Measurements from ENCODE around the gene COL4A2. TPM values are rescaled to one million over a fixed set of nuclear protein-coding genes. Genes with fewer than 3 reads are reported as not detected.

Gene COL4A2
- polyA plus RNA-seq, 4 donors = 384 to 475 (median 465) TPM

DNA sequence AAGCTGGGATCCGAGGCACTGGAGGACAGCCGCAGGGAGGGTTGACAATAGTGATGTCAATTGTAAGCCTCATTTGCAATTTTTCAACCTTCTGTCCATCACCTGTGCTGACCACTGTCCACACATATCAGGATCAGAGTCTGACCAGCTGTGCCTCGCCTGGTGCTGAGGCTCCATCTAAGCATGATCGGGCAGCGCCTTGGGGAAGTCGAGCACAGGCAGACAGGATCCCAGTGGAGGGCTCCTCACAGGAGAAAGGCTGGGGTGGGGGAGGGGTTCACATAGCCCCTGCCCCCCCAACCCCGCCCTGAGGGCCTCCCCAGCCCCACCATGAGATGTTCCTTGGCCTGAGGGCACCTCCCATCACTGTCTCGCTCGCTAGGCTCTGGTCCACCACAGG is 194.1 kb downstream of the COL4A2 start:
- DNase-seq (ENCODE audit: low read depth in 4 of 4, low spot score in 3 of 4) = no peak

DNA sequence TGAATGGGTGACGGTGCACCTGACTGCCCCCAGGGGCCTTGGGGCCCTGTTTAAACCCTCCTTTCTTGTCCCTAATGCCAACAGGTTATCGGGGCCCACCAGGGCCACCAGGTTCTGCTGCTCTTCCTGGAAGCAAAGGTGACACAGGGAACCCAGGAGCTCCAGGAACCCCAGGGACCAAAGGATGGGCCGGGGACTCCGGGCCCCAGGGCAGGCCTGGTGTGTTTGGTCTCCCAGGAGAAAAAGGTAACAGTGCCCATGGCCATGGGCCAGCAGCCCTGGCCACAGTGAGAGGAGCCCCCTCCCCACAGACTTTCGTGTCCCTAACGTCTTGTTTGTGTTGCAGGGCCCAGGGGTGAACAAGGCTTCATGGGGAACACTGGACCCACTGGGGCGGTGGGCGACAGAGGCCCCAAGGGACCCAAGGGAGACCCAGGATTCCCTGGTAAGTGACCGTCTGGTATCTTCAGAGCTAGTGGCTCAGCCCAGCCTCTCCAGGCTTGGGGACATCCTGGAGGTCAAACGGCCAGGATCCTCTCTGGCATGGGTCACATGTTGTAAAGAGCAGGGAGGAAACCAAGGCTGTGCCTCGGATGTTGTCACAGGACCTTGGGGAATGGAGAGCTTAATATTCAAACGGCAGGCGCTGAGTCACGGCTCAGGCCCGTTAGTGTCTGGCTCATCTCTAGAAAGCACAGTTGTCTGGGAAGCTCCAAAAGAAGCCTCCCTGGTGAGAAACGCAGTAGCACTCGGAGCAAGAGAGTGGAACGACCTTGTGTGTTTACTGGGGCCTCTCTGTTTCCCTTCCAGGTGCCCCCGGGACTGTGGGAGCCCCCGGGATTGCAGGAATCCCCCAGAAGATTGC is 196.2 kb downstream of the COL4A2 start:
- no peak for DNase-seq (ENCODE audit: low read depth in 4 of 4, low spot score in 3 of 4)

DNA sequence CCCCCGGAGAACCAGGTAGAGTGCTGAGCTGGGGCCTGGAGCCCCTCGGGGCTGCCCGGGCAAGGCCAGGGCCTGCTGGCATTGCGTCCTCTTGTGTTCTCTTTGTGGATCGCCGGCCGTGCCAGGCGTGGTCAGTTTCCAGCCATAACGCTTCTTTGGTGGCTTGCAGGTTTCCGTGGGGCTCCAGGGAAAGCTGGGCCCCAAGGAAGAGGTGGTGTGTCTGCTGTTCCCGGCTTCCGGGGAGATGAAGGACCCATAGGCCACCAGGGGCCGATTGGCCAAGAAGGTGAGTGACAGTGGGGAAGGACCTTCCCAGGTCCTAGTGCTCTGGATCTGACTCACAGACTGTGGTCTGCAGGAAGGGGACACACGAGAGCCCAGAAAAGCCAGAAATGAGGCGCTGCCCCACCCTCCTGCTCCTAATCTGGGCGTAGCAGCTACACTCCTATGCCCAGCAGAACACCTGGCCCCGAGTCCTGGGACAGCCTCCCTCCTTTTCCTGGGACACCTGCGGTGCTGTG is 197.0 kb downstream of the COL4A2 start:
- DNase-seq (ENCODE audit: low read depth in 4 of 4, low spot score in 3 of 4) = no peak

GRCh38 chr13:110505594-110505993 is 198.5 kb downstream of the COL4A2 start:
- no peak for DNase-seq (ENCODE audit: low read depth in 4 of 4, low spot score in 3 of 4)

DNA sequence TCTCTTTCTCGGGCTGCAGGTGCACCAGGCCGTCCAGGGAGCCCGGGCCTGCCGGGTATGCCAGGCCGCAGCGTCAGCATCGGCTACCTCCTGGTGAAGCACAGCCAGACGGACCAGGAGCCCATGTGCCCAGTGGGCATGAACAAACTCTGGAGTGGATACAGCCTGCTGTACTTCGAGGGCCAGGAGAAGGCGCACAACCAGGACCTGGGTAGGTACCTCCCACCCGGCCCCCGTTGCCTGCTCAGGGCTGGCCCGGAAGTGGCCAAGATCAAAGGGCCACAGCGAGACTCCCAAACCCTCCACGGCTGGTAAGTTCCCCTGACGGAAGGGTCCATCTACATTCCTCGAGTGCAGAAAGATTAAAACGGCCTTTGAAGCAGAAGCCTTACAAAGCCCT is 199.3 kb downstream of the COL4A2 start:
- no peak for DNase-seq (ENCODE audit: low read depth in 4 of 4, low spot score in 3 of 4)

DNA sequence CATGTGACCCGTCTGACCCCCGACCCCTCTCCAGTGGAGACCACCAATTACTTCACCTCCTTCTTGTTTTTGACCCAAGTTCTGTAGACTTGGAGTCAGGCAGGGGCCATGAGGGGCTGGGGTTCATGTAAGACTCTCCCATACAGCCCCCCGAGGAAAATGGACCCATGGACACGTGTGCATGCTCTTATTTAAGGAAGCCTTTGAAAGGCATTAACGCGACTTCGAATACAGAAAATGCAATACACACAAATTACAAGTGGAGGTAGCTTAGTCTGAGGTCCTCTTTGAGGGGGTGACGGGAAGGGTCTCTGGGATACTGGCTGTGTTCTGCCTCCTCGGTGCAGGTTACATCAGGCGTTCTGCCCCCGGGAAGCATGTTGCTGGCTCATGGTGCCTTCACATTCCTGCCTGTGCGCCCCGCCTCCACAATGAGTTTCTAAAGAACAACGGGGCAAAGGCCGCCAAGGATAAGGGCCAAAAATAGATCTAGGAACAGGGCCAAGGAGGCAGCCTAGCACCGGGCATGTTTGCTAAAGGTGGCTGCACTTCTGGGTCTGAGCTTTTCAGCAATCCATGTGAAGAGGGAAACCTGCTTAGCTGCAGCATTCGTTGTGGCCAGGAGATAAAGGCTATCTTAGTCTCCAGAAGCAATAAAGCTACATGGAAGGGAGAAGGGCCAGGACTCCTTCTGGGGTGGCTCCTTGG is 199.9 kb downstream of the COL4A2 start:
- no peak for DNase-seq (ENCODE audit: low read depth in 4 of 4, low spot score in 3 of 4)

- DNase-seq (ENCODE audit: low read depth in 4 of 4, low spot score in 3 of 4) = no peak
Measured at GRCh38 chr13:110507678-110508381, 200.7 kb downstream of the COL4A2 start.

DNA sequence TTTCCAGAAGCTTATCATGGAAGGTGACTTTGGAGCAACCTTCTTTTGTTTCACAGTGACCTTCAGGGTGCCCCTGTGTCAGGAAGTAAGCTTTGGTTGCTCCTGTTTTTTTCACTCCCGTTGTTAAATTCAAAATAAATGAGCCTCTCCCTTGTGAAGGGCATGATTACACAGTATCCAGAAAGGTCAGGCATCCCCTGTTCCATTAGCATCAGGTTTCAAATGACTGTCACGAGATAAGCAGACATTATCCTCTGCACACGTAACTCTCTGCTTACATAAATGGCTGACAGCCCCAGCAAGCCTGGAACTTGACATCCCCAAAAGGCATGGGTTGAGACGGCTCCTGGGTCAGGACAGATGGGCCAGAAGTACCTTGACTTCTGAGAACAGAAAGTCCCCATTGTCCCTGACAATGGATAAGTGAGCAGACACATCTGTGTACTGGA is 202.4 kb downstream of the COL4A2 start:
- DNase-seq (ENCODE audit: low read depth in 4 of 4, low spot score in 3 of 4) = no peak

DNA sequence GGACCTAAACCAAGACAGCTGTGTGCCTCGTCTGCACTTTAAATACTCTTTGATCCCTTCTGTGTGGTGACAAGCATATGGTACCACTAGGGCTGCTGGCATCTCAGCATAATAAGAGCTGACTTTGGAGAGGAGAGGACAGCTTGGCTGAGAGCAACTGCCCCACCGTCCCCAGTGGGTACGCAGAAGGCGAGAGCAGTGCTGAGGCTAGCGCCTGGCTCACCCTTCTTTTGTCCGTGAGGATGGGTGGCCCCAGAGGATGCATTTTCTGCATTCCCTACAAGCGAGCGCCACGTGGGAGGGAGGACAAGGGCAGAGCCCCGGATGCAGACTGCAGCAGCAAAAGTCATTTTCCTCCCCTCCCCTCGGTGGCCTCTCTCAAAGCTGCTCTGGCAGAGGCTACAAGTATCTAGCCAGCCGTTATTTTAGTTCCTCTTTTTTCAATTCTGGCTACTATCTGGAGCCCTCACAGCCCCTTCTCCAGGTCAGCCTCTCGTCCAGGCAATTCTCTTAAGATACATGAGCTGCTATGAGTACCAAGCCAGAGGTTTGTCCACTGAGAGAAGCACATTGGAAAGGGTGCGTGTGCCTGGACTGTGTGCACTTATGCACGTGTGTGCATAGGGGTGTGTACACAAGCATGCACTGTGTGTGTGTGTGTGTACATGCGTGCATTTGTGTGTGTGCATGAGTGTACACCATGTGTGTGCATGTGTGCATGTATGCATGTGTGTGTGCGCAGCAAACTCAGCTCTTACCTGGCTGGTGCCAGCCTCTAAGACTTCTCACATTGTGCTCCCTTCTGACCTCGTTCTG is 203.1 kb downstream of the COL4A2 start:
- no peak for DNase-seq (ENCODE audit: low read depth in 4 of 4, low spot score in 3 of 4)

DNA sequence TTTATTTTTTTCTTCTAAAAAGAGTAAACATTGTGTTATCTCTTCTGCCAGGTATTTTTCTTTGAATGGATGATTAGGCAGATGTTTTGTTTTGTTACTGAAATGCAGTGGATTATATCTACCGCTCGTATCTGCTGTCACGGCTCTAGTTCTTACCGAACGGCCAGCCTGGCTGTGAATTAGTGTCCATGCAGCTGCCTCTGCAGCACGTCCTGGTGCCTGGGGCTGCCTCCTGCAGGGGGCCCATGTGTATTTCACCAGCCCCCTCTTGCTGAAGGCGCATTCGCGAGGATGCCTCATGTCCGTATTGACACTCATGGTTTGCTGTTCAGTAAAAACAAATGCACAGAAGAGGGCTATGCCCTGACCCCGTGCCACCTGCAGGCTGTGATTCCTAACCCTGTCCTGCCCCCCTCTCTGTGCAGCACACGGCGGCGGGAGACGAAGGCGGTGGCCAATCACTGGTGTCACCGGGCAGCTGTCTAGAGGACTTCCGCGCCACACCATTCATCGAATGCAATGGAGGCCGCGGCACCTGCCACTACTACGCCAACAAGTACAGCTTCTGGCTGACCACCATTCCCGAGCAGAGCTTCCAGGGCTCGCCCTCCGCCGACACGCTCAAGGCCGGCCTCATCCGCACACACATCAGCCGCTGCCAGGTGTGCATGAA is 204.6 kb downstream of the COL4A2 start:
- no peak for DNase-seq (ENCODE audit: low read depth in 4 of 4, low spot score in 3 of 4)

DNA sequence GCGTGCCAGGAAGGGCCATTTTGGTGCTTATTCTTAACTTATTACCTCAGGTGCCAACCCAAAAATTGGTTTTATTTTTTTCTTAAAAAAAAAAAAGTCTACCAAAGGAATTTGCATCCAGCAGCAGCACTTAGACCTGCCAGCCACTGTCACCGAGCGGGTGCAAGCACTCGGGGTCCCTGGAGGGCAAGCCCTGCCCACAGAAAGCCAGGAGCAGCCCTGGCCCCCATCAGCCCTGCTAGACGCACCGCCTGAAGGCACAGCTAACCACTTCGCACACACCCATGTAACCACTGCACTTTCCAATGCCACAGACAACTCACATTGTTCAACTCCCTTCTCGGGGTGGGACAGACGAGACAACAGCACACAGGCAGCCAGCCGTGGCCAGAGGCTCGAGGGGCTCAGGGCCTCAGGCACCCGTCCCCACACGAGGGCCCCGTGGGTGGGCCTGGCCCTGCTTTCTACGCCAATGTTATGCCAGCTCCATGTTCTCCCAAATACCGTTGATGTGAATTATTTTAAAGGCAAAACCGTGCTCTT is 205.2 kb downstream of the COL4A2 start:
- DNase-seq (ENCODE audit: low read depth in 4 of 4, low spot score in 3 of 4) = no peak

GRCh38 chr13:110516500-110516899 is 209.4 kb downstream of the COL4A2 start:
- DNase-seq (ENCODE audit: low read depth in 4 of 4, low spot score in 3 of 4) = no peak

DNA sequence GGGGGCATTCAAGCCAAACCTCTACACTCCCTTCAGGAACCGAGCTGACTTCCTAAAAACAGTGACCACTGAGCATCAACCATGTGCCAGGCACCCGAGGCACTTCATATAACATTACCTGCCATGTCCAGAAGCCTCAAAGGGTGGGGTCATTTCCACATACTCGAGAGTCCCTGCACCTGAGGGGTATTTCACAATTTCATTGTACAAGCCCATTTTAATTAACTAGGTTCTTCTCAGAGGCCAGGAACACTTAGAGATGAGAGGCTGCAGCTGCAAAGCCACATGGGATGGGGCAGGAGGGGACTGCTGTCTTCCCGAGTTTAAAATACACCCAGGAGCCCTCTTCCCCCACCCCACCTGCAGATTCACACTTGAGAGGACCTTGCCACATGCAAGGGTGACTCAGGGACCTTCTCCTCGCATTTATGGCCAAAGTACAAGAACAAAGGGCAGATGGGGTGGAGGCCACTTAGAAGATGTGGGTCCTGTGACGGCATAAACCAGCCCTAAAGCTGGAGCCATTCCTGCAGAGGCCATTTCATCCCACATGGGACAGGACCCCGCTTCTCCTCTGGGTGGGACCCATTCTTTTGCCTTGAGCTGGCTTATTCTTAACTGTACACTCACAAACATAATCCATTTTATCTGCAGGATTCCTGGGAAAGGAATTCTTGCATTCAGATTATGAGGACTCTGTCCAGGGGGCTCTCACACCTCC is 210.6 kb downstream of the COL4A2 start:
- no peak for DNase-seq (ENCODE audit: low read depth in 4 of 4, low spot score in 3 of 4)

DNA sequence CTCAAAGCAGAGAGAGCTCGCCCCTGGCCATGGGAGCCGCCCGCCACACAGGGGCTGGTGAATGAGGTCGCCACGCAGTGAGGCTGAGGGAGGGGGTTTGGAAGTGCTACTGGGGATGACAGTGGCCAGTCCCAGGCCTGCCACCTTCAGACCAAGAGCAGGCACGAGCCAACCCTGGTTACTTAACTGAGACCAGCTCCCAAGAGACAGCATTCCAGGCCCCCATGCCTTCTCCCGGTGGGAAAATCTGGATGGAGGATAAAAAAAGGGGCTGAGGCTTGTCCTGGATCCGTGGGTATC is 211.1 kb downstream of the COL4A2 start:
- DNase-seq (ENCODE audit: low read depth in 4 of 4, low spot score in 3 of 4) = no peak

DNA sequence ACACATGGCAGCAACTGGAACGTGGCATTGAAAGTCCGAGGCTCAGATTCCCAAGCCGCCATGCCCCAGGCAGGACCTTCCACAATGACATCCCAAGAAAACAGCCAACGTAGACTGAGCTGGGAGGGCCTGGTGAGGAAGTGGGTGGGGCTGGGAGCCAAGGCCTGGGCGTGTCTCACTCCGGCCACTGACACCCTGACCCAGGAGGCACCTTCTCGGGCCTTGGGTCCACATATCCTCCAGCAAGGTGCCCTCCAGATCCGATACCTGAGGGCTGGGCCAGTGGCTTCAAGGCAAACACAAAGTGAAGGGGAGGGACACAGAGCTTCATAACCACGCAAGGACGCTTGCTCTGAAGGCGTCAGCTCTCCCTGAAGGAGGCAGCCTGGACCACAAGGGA is 211.5 kb downstream of the COL4A2 start:
- DNase-seq (ENCODE audit: low read depth in 4 of 4, low spot score in 3 of 4) = no peak

- DNase-seq (ENCODE audit: low read depth in 4 of 4, low spot score in 3 of 4) = no peak
Measured at GRCh38 chr13:110519046-110519445, 212.0 kb downstream of the COL4A2 start.

- no peak for DNase-seq (ENCODE audit: low read depth in 4 of 4, low spot score in 3 of 4)
Measured at GRCh38 chr13:110519506-110519905, 212.4 kb downstream of the COL4A2 start.

DNA sequence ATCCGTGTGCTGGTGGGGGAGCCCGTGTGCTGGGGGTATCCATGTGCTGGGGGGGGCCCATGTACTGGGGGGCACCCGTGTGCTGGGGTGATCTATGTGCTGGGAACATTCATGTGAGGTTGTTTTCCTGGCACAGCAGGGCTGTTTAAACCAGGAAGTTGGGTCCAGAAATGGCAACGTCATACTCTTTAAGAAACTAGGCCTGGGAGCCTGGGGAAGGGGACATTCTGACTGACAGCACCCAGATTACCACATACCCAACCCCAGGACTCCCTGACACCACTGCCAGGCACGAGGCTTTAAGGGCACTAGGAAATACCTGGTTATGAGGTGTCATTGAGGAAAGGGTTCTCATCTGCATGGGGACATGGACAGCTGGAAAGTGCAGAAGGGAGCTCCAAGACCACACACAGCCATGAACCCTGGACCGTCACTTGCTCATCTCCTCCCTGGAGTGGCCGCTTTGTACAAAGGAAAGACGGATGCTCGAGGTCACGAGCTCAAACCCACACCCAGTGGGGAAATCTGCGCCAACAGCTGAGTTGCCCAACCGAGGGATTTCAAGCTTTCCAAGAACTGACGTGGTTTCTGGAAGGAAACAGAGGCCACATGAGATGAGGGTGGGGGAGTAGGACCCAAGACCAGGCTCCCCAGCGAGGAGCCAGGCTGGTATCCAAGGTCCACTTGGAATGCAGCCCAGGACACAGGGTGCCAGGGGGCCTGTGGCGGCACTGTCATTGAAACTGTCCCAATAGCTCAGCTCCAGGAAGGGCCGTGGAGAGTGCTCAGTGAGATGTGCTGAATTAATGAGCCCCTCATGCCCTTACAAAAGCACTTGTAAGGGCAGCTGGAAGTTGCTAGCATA is 213.6 kb downstream of the COL4A2 start:
- DNase-seq (ENCODE audit: low read depth in 4 of 4, low spot score in 3 of 4) = no peak
